ENCODE measurements around the gene TVP23C. TPM values are rescaled to one million over a fixed set of nuclear protein-coding genes. Genes with fewer than 3 reads are reported as not detected.

TVP23C gene
- total and polyA plus RNA-seq, 2 donors (not counting 3 experiments of a cell fraction or from before 2014, with no cell fraction given), result 6.4 to 36.3 TPM

DNA sequence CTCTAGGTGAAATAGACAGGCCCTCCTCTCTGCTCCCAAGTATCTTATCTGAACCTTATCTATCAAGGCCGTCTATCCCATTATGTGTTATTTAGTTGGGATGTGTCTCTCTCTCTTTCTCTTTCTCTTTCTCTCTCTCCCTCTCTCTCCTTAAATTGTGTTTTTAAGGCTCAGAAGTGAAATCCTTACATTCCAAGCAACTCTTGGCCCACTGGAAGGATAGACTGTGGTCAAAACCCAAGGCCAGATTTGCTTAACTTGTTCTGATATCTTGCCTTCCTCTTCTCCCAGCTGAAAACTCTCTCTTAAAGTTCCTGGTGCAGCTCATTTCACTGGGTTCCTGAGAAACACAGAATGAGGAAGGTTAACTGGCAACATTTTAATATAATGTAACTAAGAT, 110.5 kb downstream of the TVP23C start:
- Histone ChIP-seq H3K9me3 (replicated peaks; ENCODE audit: control insufficient read depth, insufficient read depth, low read length) (no peaks in the 10 kb centered on the region), H4K20me1 (replicated peaks; ENCODE audit: control insufficient read depth, extremely low read depth, insufficient read depth, low read length) (no peaks in the 10 kb centered on the region), H3K27ac (ENCODE audit: insufficient read depth, low read depth, low read length) (no peak overlapping the region), H3K4me3 (replicated peaks in 1 of 3; ENCODE audit: insufficient read depth in 1 of 3, low read depth in 1 of 3, low read length in 3 of 3) (no peak overlapping the region), H3K9ac (replicated peaks; ENCODE audit: extremely low read depth, insufficient read depth, low read length) (no peak overlapping the region), H3K36me3 (ENCODE audit: control insufficient read depth in 2 of 2, extremely low read depth in 1 of 2, insufficient read depth in 2 of 2, low read length in 2 of 2) (no peaks in the 10 kb centered on the region), H2AFZ (ENCODE audit: low read depth, low read length) (no peak overlapping the region), H3K79me2 (ENCODE audit: control insufficient read depth, insufficient read depth, low read length) (no peaks in the 10 kb centered on the region), H3K27me3 (ENCODE audit: control insufficient read depth in 2 of 2, insufficient read depth in 2 of 2, low read length in 2 of 2) (no peaks in the 10 kb centered on the region), H3K4me2 (ENCODE audit: insufficient read depth, low read length) (no peak overlapping the region), H3K4me1 (ENCODE audit: control insufficient read depth, extremely low read depth, insufficient read depth, low read length) (peaks cover 22% of the 10 kb centered on the region), H3K9me1 (replicated peaks; ENCODE audit: control insufficient read depth, extremely low read depth, insufficient read depth, low read length) (no peaks in the 10 kb centered on the region)
- TF ChIP-seq JUN (IDR thresholded peaks at IDR 0.05; ENCODE audit: borderline replicate concordance, insufficient read depth, insufficient read length, low read depth) (no peak), POLR2AphosphoS5 (IDR thresholded peaks at IDR 0.05; ENCODE audit: insufficient read depth, low read depth, low read length) (no peak), POLR2A (IDR thresholded peaks at IDR 0.05; ENCODE audit: low read depth, low read length) (no peak), FOS (IDR thresholded peaks at IDR 0.05; ENCODE audit: borderline replicate concordance, insufficient read depth, low read length) (no peak), EZH2 (IDR thresholded peaks at IDR 0.05; ENCODE audit: borderline replicate concordance, low read depth, low read length, severe bottlenecking) (no peak)
- TF ChIP-seq, protein P1, sequence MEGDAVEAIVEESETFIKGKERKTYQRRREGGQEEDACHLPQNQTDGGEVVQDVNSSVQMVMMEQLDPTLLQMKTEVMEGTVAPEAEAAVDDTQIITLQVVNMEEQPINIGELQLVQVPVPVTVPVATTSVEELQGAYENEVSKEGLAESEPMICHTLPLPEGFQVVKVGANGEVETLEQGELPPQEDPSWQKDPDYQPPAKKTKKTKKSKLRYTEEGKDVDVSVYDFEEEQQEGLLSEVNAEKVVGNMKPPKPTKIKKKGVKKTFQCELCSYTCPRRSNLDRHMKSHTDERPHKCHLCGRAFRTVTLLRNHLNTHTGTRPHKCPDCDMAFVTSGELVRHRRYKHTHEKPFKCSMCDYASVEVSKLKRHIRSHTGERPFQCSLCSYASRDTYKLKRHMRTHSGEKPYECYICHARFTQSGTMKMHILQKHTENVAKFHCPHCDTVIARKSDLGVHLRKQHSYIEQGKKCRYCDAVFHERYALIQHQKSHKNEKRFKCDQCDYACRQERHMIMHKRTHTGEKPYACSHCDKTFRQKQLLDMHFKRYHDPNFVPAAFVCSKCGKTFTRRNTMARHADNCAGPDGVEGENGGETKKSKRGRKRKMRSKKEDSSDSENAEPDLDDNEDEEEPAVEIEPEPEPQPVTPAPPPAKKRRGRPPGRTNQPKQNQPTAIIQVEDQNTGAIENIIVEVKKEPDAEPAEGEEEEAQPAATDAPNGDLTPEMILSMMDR (IDR thresholded peaks at IDR 0.05; ENCODE audit: extremely low read depth in 1 of 2, insufficient read depth in 1 of 2, low read depth in 1 of 2, low read length in 2 of 2), result no peak
- CTCF ChIA-PET, result no interaction called here
- dilution Hi-C loops (cut with MboI; ENCODE audit: extremely low pct_ligation_motif_present, low sequenced_read_pairs) (no loop called here), intact Hi-C loops (cut with micrococcal nuclease) (loop anchor here (1.0 kb wide), 1 partner anchor 11 kb away; no protein-coding TSS in a partner anchor)
- POLR2A ChIA-PET, result no interaction called here
- FAIRE-seq (no peak), DNase-seq (ENCODE audit: low read depth, low spot score) (no peak)
- BruUV-seq (replicated peaks), result no TSS peak

Small RNA genes within 50 kb of the gene (small RNA-seq; reads per million reads assigned to genes)
- gene AC005838.1 (ENCODE audit: insufficient read depth, insufficient read length, low read depth, low replicate concordance) (not detected), gene RF00090 (ENCODE audit: insufficient read depth, insufficient read length, low read depth, low replicate concordance) (not detected)

Other genes starting within 250 kb of the TVP23C start
- gene TEKT3, start 221.9 kb downstream of the TVP23C start, total RNA-seq, result not detected in 2 replicates
- gene TEKT3, start 221.9 kb downstream of the TVP23C start, polyA plus RNA-seq, result 0.28 and 0.75 TPM in 2 replicates
- 11.6 and 13.6 TPM in 2 replicates for gene CDRT4, start 95.9 kb downstream of the TVP23C start, total RNA-seq
- gene CDRT4, start 95.9 kb downstream of the TVP23C start, polyA plus RNA-seq, result 11.5 and 14.3 TPM in 2 replicates
- 0.90 and 2.5 TPM in 2 replicates for gene FBXW10B, start 56.2 kb upstream of the TVP23C start, total RNA-seq
- gene FBXW10B, start 56.2 kb upstream of the TVP23C start, polyA plus RNA-seq, result 0.80 and 1.3 TPM in 2 replicates
- 45.5 and 50.3 TPM in 2 replicates for gene TRIM16, start 120.8 kb upstream of the TVP23C start, total RNA-seq
- gene TRIM16, start 120.8 kb upstream of the TVP23C start, polyA plus RNA-seq, result 41.2 and 41.7 TPM in 2 replicates
- gene ZNF286A, start 136.3 kb upstream of the TVP23C start, total RNA-seq, result 37.4 and 46.5 TPM in 2 replicates
- 8.6 and 11.7 TPM in 2 replicates for gene ZNF286A, start 136.3 kb upstream of the TVP23C start, polyA plus RNA-seq
- not detected in 2 replicates for gene TBC1D26, start 168.8 kb upstream of the TVP23C start, total RNA-seq
- gene TBC1D26, start 168.8 kb upstream of the TVP23C start, polyA plus RNA-seq, result 0.11 TPM in 1 of 2 replicates, not detected in the other

Data from endothelial cell of umbilical vein (primary cell).